Esophagus muscularis mucosa (tissue), 4 donors: Measurements from ENCODE around the gene CXCL5. TPM values are rescaled to one million over a fixed set of nuclear protein-coding genes. Genes with fewer than 3 reads are reported as not detected.

ENCODE experiments used
- DNase-seq: peaks from one replicate; pipeline ENCODE4 v3.0.0-alpha.2; 2017; ENCODE audit errors: extremely low spot score
- H3K27ac ChIP-seq, 4 donors: fragments of 200-600 bp; sonication (generic); replicated peaks in 1 of 4; 1 replicate in 3 of 4; 2 replicates in 1 of 4; pipeline ENCODE4 v1.5.1; 2016 to 2019; ENCODE audit warnings: mild to moderate bottlenecking in 1 of 4
- H3K27me3 ChIP-seq, 4 donors: fragments of 200-600 bp; sonication (generic); one replicate each; pipeline versions ENCODE4 v1.5.1 to v1.6.0; 2016 to 2019
- H3K36me3 ChIP-seq, 4 donors: fragments of 200-600 bp; sonication (generic); one replicate each; pipeline ENCODE4 v1.5.1; 2016 to 2019
- H3K4me1 ChIP-seq, 4 donors: fragments of 200-600 bp; sonication (generic); one replicate each; pipeline ENCODE4 v1.5.1; 2016 to 2019
- H3K4me3 ChIP-seq, 4 donors: fragments of 200-600 bp; sonication (generic); 1 replicate in 2 of 4; 2 replicates in 2 of 4; pipeline ENCODE4 v1.5.1; 2016 to 2019; ENCODE audit warnings: mild to moderate bottlenecking in 4 of 4, moderate library complexity in 1 of 4
- H3K9me3 ChIP-seq, 4 donors: fragments of 200-600 bp; sonication (generic); 1 replicate in 3 of 4; 2 replicates in 1 of 4; pipeline ENCODE4 v1.5.1; 2016 to 2019
- CTCF ChIP-seq, 3 experiments: fragments of 200-600 bp in 2 of 3; fragments of 450-650 bp in 1 of 3; sonication (generic) in 2 of 3; IDR thresholded peaks; one replicate each; pipeline ENCODE4 v1.5.1; 2017 to 2019; ENCODE audit warnings: antibody characterized with exemption in 3 of 3, mild to moderate bottlenecking in 2 of 3, moderate library complexity in 1 of 3
- EP300 ChIP-seq: sonication (generic); formaldehyde crosslinking; IDR thresholded peaks from one replicate; pipeline ENCODE4 v1.6.1; 2017; ENCODE audit warnings: antibody characterized with exemption
- POLR2A ChIP-seq: fragments of 450-650 bp; IDR thresholded peaks from one replicate; pipeline ENCODE4 v1.6.1; 2017; ENCODE audit warnings: antibody characterized with exemption, moderate library complexity, mild to moderate bottlenecking, low read depth
- POLR2AphosphoS5 ChIP-seq, 2 donors: sonication (generic); formaldehyde crosslinking; IDR thresholded peaks; one replicate each; pipeline ENCODE4 v1.6.1; 2017; ENCODE audit warnings: antibody characterized with exemption in 2 of 2
- WGBS: methylation state at CpG from one replicate; pipeline ENCODE4 v1.1.5; 2018; 5-methylcytosine and 5-hydroxymethylcytosine counted together
- intact Hi-C: fragments of 100-400 bp; cut with DNase I; formaldehyde crosslinking; loops from one replicate; pipeline ENCODE4 v1.15.1; 2023
- total RNA-seq, 4 donors: library from RNA; depleted of rRNA; stranded (reverse); fragments of >200 nt; gene quantifications; one replicate each; pipeline versions ENCODE4 v1.1.0 to v1.2.1, GENCODE V29; 2016

Gene CXCL5
- total RNA-seq, 4 donors from 2014 or later, result 0.17 TPM; not detected in 3

GRCh38 chr4:74012130-74012529 lies 13.7 kb upstream of the CXCL5 start:
- DNase-seq, result no peak
- 83% methylated on average over 4 of the region's 4 CpGs for WGBS
- H3K27me3 ChIP-seq, result no peaks in the 10 kb centered on the region
- H3K27ac ChIP-seq, result no peak overlapping the region
- no peaks in the 10 kb centered on the region for H3K4me1 ChIP-seq
- TF ChIP-seq POLR2AphosphoS5 (IDR thresholded peaks at IDR 0.05) (no peak), EP300 (no peak), POLR2A (no peak), CTCF (IDR thresholded peaks at IDR 0.05) (no peak)
- no peak overlapping the region for H3K4me3 ChIP-seq
- no peaks in the 10 kb centered on the region for H3K9me3 ChIP-seq
- H3K36me3 ChIP-seq, result no peaks in the 10 kb centered on the region
- intact Hi-C loops, result no loop called here

- no peak for TF ChIP-seq EP300
- TF ChIP-seq CTCF (IDR thresholded peaks at IDR 0.05), result no peak
- TF ChIP-seq POLR2AphosphoS5 (IDR thresholded peaks at IDR 0.05), result no peak
- no peak for TF ChIP-seq POLR2A
- Histone ChIP-seq H3K27ac (no peak overlapping the region), H3K4me3 (no peak overlapping the region), H3K36me3 (no peaks in the 10 kb centered on the region), H3K27me3 (no peaks in the 10 kb centered on the region), H3K9me3 (no peaks in the 10 kb centered on the region), H3K4me1 (no peaks in the 10 kb centered on the region)
- intact Hi-C loops, result no loop called here
- DNase-seq, result no peak
- WGBS, result 89% methylated on average over 3 of the region's 3 CpGs
Observed at GRCh38 chr4:74009307-74009706, 10.8 kb upstream of the CXCL5 start.

- 75% methylated on average over 2 of the region's 2 CpGs for WGBS
Observed at GRCh38 chr4:74006009-74006476, 7.6 kb upstream of the CXCL5 start.

GRCh38 chr4:74005528-74005927 lies 7.1 kb upstream of the CXCL5 start:
- Histone ChIP-seq H3K27me3 (no peaks in the 10 kb centered on the region), H3K36me3 (no peaks in the 10 kb centered on the region), H3K9me3 (no peaks in the 10 kb centered on the region), H3K27ac (no peak overlapping the region), H3K4me3 (no peak overlapping the region), H3K4me1 (no peaks in the 10 kb centered on the region)
- intact Hi-C loops, result no loop called here
- DNase-seq, result no peak
- 27% methylated on average over 3 of the region's 3 CpGs for WGBS
- TF ChIP-seq POLR2A, result no peak
- TF ChIP-seq CTCF (IDR thresholded peaks at IDR 0.05), result no peak
- TF ChIP-seq POLR2AphosphoS5 (IDR thresholded peaks at IDR 0.05), result no peak
- TF ChIP-seq EP300, result no peak

More at GRCh38 chr4:74006009-74006476, 7.6 kb upstream of the CXCL5 start:
- Histone ChIP-seq H3K27ac (no peak overlapping the region), H3K27me3 (no peaks in the 10 kb centered on the region), H3K36me3 (no peaks in the 10 kb centered on the region), H3K4me1 (no peaks in the 10 kb centered on the region), H3K4me3 (no peak overlapping the region), H3K9me3 (no peaks in the 10 kb centered on the region)
- intact Hi-C loops, result no loop called here
- TF ChIP-seq POLR2AphosphoS5 (IDR thresholded peaks at IDR 0.05) (no peak), POLR2A (no peak), CTCF (IDR thresholded peaks at IDR 0.05) (no peak), EP300 (no peak)
- DNase-seq, result no peak

- 54% methylated on average over 4 of the region's 4 CpGs for WGBS
- DNase-seq, result no peak
- no peaks in the 10 kb centered on the region for H3K36me3 ChIP-seq
- intact Hi-C loops, result no loop called here
- no peaks in the 10 kb centered on the region for H3K27me3 ChIP-seq
- H3K4me3 ChIP-seq, result no peak overlapping the region
- no peak for TF ChIP-seq POLR2AphosphoS5 (IDR thresholded peaks at IDR 0.05)
- TF ChIP-seq POLR2A, result no peak
- no peaks in the 10 kb centered on the region for H3K9me3 ChIP-seq
- no peaks in the 10 kb centered on the region for H3K4me1 ChIP-seq
- no peak overlapping the region for H3K27ac ChIP-seq
Observed at GRCh38 chr4:74004668-74005067, 6.2 kb upstream of the CXCL5 start.
